Subcutaneous adipose tissue (tissue), 4 donors: Measurements from ENCODE around the gene FMO1. TPM values are rescaled to one million over a fixed set of nuclear protein-coding genes. Genes with fewer than 3 reads are reported as not detected.

Experiments
- small RNA-seq: library from RNA; depleted of rRNA; stranded (forward); fragments of <200 nt; gene quantifications from one replicate; pipeline ENCODE3, GENCODE V24; 2016
- total RNA-seq, 4 donors: library from RNA; depleted of rRNA; stranded (reverse); fragments of >200 nt; gene quantifications; one replicate each; pipeline ENCODE4 v1.1.0, GENCODE V29; 2016

The FMO1 gene
- total RNA-seq, 4 donors from 2014 or later, result 2.1 to 14.1 (median 3.6) TPM

Small RNA genes lying within 50 kb of the gene (small RNA-seq; reads per million reads assigned to genes)
- 0.49 reads per million for gene RF00019

Other genes with a start within 250 kb of the FMO1 start
- gene FMO3, start 157.6 kb upstream of the FMO1 start, total RNA-seq, result 10 to 100 TPM; 10.4 to 35.2 (median 27.7) TPM
- gene FMO2, start 63.2 kb upstream of the FMO1 start, total RNA-seq, result 100 to 1,000 TPM in 1 of 4 donors, 10 to 100 TPM in 3; 58.5 to 158 (median 88.3) TPM
- 10 to 100 TPM in 2 of 4 donors, 1 to 10 TPM in 2; 4.3 to 20.4 (median 10.8) TPM for gene FMO4, start 65.7 kb downstream of the FMO1 start, total RNA-seq
- 100 to 1,000 TPM in 1 of 4 donors, 10 to 100 TPM in 3; 75.3 to 102 (median 88.1) TPM for gene PRRC2C, start 237.0 kb downstream of the FMO1 start, total RNA-seq